Testis (tissue), 3 donors: ENCODE results near the gene SNTB2. TPM values are rescaled to one million over a fixed set of nuclear protein-coding genes. Genes with fewer than 3 reads are reported as not detected.

ENCODE experiments used
- DNase-seq: peaks from one replicate; pipeline ENCODE4 v3.0.0-alpha.2; 2019
- H3K27ac ChIP-seq, 2 donors: fragments of 200-600 bp; sonication (generic); one replicate each; pipeline ENCODE4 v1.5.1; 2019
- H3K27me3 ChIP-seq: fragments of 200-600 bp; sonication (generic); one replicate; pipeline ENCODE4 v1.5.1; 2019
- H3K36me3 ChIP-seq: fragments of 200-600 bp; sonication (generic); one replicate; pipeline ENCODE4 v1.5.1; 2017; ENCODE audit warnings: low read depth; ENCODE audit errors: missing control alignments
- H3K4me1 ChIP-seq: fragments of 200-600 bp; sonication (generic); one replicate; pipeline ENCODE4 v1.5.1; 2019
- H3K4me3 ChIP-seq, 2 donors: fragments of 200-600 bp; sonication (generic); one replicate each; pipeline ENCODE4 v1.5.1; 2017 to 2019
- H3K9me3 ChIP-seq: fragments of 200-600 bp; sonication (generic); one replicate; pipeline ENCODE4 v1.5.1; 2017
- POLR2A ChIP-seq: fragments of 450-650 bp; IDR thresholded peaks from one replicate; pipeline ENCODE4 v1.6.1; 2017; ENCODE audit warnings: antibody characterized with exemption, mild to moderate bottlenecking, moderate library complexity
- WGBS, 2 donors: methylation state at CpG; one replicate each; pipeline ENCODE4 v1.1.5; 2018; 5-methylcytosine and 5-hydroxymethylcytosine counted together
- intact Hi-C: fragments of 100-400 bp; cut with DNase I; formaldehyde crosslinking; loops from one replicate; pipeline ENCODE4 v1.15.1; 2023; ENCODE audit warnings: low total_unique reads
- polyA plus RNA-seq: library from polyadenylated mRNA; stranded (reverse); fragments of 350-450 nt; fragmentation: Illumina TruSeq; extraction: RNeasy Lipid Tissue Mini Kit (QIAGEN cat#74804); gene quantifications from one replicate; pipeline ENCODE4 v1.2.3, GENCODE V29; 2014; ENCODE audit warnings: low read depth, low replicate concordance; ENCODE audit not compliant: insufficient read depth
- total RNA-seq, 2 donors: library from RNA; depleted of rRNA; stranded (reverse); fragments of >200 nt; gene quantifications; one replicate each; pipeline ENCODE4 v1.2.3, GENCODE V29; 2016
- TF ChIP-seq, protein P1 (sequence below), 3 experiments: fragments of 450-650 bp in 2 of 3; fragments of 200-600 bp in 1 of 3; sonication (generic) in 1 of 3; IDR thresholded peaks; one replicate each; pipeline ENCODE4 v1.5.1; 2016 to 2019; ENCODE audit warnings: antibody characterized with exemption in 3 of 3, mild to moderate bottlenecking in 2 of 3, moderate library complexity in 1 of 3

The SNTB2 gene
- total and polyA plus RNA-seq, 3 donors from 2014 or later = 29.2 to 39.3 (median 35.1) TPM

DNA sequence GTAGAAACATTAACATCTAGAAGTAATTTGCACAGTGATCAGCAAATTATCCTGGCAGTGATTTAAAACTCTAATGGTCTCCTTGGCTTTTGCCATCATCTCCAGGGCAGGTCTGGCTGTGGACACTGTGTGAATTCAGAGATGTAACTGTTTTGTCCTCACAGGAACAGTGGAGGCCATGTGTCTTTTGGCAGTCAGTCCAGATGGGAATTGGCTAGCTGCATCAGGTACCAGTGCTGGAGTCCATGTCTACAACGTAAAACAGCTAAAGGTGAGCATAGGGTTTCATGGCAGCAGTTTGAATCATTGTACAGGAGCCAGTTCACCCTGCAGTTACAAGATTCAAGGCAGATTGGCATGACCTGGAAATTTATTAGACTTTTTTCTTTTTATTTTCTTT lies 26.8 kb upstream of the SNTB2 start:
- WGBS, 2 donors = 43 to 69% methylated on average over 1 of the region's 1 CpG
- H3K36me3 ChIP-seq = no peaks in the 10 kb centered on the region

DNA sequence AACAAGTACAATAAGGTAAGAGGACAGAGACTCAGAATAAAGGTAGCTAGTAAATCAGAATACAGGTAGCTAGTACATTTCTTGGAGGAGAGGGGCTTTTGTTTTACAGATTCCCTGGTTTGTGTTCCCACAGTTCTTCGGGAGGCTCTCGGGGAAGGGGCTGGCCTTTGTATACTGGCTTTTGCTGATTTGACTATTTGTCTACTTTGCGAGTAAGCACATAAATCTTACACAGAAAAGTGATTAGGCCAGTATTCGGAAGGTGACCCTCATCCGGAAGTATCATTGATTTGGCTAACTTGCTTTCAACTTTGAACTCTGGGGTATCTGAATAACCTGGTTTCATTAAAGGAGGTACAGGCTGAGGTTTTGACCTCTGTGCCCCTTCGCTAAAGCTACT lies 21.4 kb upstream of the SNTB2 start:
- no peak overlapping the region for H3K27ac ChIP-seq
- intact Hi-C loops = no loop called here
- 89 to 92% methylated on average over 6 of the region's 6 CpGs for WGBS, 2 donors
- H3K4me3 ChIP-seq = no peak overlapping the region
- no peaks in the 10 kb centered on the region for H3K36me3 ChIP-seq
- H3K9me3 ChIP-seq = no peaks in the 10 kb centered on the region
- no peaks in the 10 kb centered on the region for H3K27me3 ChIP-seq
- no peak for DNase-seq
- TF ChIP-seq, protein P1, sequence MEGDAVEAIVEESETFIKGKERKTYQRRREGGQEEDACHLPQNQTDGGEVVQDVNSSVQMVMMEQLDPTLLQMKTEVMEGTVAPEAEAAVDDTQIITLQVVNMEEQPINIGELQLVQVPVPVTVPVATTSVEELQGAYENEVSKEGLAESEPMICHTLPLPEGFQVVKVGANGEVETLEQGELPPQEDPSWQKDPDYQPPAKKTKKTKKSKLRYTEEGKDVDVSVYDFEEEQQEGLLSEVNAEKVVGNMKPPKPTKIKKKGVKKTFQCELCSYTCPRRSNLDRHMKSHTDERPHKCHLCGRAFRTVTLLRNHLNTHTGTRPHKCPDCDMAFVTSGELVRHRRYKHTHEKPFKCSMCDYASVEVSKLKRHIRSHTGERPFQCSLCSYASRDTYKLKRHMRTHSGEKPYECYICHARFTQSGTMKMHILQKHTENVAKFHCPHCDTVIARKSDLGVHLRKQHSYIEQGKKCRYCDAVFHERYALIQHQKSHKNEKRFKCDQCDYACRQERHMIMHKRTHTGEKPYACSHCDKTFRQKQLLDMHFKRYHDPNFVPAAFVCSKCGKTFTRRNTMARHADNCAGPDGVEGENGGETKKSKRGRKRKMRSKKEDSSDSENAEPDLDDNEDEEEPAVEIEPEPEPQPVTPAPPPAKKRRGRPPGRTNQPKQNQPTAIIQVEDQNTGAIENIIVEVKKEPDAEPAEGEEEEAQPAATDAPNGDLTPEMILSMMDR (IDR thresholded peaks at IDR 0.05) = no peak
- no peak for TF ChIP-seq POLR2A
- peaks cover 7% of the 10 kb centered on the region for H3K4me1 ChIP-seq

More for the DNA sequence above, 26.8 kb upstream of the SNTB2 start:
- no peak overlapping the region for H3K4me3 ChIP-seq
- no peaks in the 10 kb centered on the region for H3K4me1 ChIP-seq
- H3K9me3 ChIP-seq = no peaks in the 10 kb centered on the region
- H3K27ac ChIP-seq = no peak overlapping the region
- TF ChIP-seq, protein P1 (IDR thresholded peaks at IDR 0.05) = no peak
- no peak for TF ChIP-seq POLR2A
- no peaks in the 10 kb centered on the region for H3K27me3 ChIP-seq
- intact Hi-C loops = no loop called here
- DNase-seq = no peak

DNA sequence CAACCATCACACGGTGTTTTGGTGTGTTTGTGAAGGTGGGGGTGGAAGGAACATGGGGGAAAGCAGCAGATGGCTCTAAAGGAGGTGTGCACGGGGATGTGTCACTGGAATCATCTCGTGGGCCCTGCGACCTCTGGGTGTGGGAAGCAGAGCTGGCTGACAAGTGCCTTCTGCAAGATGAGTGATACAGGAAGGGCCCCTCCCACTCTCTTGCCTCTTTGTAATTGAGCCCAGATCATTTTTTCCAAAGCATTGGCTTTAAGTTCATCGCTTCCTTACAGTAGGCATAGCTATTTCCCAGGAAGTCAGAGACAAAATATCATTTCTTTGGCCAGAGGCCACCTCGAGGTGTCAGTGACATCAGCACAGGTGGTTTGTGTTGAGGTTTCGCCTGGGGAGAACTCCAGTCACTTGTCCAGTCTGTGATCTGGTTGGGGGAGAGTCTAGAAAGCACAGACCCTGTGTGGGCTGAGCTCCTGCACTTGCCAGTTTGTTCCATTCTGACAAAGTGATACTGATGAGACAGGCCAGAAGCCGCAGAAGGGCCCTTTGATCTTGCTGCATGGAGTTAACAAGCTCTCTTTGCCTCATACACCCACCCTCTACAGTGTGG lies 20.6 kb upstream of the SNTB2 start:
- 61 to 62% methylated on average over 8 of the region's 8 CpGs for WGBS, 2 donors
- Histone ChIP-seq H3K36me3 (no peaks in the 10 kb centered on the region), H3K4me3 (no peak overlapping the region), H3K27me3 (no peaks in the 10 kb centered on the region), H3K27ac (no peak overlapping the region), H3K9me3 (no peaks in the 10 kb centered on the region), H3K4me1 (peaks cover 12% of the 10 kb centered on the region)
- DNase-seq = peak; percentile 28
- intact Hi-C loops = no loop called here
- no peak for TF ChIP-seq POLR2A
- TF ChIP-seq, protein P1 (IDR thresholded peaks at IDR 0.05) = no peak

DNA sequence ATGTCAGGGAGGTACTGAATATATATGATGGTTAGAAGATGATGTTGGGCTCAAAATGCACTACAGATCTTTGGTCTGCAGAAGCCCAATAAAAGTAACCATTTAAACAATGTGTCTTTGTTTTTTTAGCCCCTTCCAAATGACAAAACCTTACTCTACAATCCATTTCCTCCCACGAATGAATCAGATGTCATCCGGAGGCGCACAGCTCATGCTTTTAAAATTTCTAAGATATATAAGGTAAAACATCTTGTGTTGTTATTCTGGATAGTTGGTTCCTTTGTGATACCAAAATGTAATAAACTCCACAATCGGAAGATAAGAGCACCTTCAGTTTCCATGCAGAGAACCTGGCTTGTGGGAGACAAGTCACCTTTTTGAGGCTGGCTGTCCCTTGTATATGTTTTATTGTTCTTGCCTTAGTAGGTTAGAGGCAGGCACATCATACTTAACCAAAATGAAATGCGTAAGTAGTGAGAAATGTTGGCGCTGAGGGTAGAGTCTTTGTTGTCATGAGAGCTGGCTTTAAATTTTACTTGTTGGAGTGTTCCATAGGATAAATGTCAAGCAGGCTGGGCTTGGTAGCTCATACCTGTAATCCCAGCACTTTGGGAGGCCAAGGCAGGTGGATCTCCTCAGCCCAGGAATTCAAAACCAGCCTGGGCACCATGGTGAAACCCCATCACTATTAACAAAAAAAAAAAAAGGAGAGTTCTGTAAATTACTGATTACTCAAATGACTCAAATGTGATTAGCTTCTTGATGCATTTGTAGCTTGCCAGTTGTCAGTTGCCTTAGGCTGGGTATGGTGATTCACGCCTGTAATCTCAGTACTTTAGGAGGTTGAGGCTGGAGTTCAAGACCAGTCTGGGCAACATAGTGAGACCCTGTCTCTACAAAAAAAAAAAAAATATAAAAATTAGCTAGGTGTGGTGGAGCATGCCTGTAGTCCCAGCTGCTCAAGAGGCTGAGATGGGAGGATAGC lies 19.7 kb upstream of the SNTB2 start:
- intact Hi-C loops = no loop called here
- H3K27me3 ChIP-seq = no peaks in the 10 kb centered on the region
- DNase-seq = no peak
- peaks cover 21% of the 10 kb centered on the region for H3K4me1 ChIP-seq
- H3K9me3 ChIP-seq = no peaks in the 10 kb centered on the region
- no peaks in the 10 kb centered on the region for H3K36me3 ChIP-seq
- no peak overlapping the region for H3K4me3 ChIP-seq
- 67 to 85% methylated on average over 7 of the region's 7 CpGs for WGBS, 2 donors
- TF ChIP-seq, protein P1 (IDR thresholded peaks at IDR 0.05) = no peak
- TF ChIP-seq POLR2A = no peak
- no peak overlapping the region for H3K27ac ChIP-seq
